Omental fat pad (tissue), 4 donors: ENCODE measurements around the gene COL5A3. TPM values are rescaled to one million over a fixed set of nuclear protein-coding genes. Genes with fewer than 3 reads are reported as not detected.

Experiments used
- ATAC-seq: fragments of 150-250 bp; one replicate; pipeline ENCODE4 v1.9.1; 2016; ENCODE audit warnings: mild to moderate bottlenecking, moderate library complexity; ENCODE audit not compliant: low FRiP score
- DNase-seq: peaks from one replicate; pipeline ENCODE4 v3.0.0-alpha.2; 2019; ENCODE audit warnings: low spot score
- total RNA-seq, 4 donors: library from RNA; depleted of rRNA; stranded (reverse); fragments of >200 nt; gene quantifications; one replicate each; pipeline ENCODE4 v1.1.0, GENCODE V29; 2016
- TF ChIP-seq, protein P1 (sequence below), 3 donors: fragments of 450-650 bp; IDR thresholded peaks; one replicate each; pipeline ENCODE4 v1.5.1; 2016 to 2017; ENCODE audit warnings: antibody characterized with exemption in 3 of 3, mild to moderate bottlenecking in 3 of 3, moderate library complexity in 2 of 3

Gene COL5A3
- total RNA-seq, 4 donors from 2014 or later: 11.5 to 74.1 (median 25.0) TPM

- DNase-seq (no peak), ATAC-seq (no peak)
- TF ChIP-seq, protein P1, sequence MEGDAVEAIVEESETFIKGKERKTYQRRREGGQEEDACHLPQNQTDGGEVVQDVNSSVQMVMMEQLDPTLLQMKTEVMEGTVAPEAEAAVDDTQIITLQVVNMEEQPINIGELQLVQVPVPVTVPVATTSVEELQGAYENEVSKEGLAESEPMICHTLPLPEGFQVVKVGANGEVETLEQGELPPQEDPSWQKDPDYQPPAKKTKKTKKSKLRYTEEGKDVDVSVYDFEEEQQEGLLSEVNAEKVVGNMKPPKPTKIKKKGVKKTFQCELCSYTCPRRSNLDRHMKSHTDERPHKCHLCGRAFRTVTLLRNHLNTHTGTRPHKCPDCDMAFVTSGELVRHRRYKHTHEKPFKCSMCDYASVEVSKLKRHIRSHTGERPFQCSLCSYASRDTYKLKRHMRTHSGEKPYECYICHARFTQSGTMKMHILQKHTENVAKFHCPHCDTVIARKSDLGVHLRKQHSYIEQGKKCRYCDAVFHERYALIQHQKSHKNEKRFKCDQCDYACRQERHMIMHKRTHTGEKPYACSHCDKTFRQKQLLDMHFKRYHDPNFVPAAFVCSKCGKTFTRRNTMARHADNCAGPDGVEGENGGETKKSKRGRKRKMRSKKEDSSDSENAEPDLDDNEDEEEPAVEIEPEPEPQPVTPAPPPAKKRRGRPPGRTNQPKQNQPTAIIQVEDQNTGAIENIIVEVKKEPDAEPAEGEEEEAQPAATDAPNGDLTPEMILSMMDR (IDR thresholded peaks at IDR 0.05): no peak
Observed at GRCh38 chr19:9940778-9941177, 69.5 kb downstream of the COL5A3 start.

DNA sequence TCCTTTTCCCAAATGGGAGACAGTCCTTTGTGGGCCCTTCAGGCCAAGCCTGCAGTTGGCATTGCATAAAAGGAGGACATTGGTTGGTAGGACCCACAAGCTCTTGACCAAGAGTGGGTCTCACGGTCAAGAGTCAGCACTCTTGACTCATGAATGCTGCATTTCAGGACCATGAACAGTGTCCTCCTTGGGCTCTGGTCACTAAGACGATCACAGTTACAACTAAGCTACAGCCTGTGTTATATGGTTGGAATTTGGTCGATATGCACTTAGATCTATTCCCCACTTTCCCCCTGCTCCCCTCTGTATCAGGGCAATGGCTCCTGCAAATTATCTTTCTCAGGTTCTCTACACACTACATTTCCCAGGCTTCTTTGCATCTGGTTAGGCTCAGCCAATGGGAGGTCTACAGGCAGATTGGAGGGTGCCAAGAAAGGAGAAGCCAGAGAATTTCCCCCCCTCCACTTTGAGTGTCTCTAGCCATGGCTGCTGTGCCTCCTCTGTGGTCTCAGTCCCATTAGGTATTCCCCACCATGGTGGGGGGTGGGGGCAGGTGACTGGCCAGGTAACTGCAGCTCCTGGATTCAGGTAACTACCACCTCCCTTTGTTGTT, 70.9 kb downstream of the COL5A3 start:
- TF ChIP-seq, protein P1 (IDR thresholded peaks at IDR 0.05): no peak
- ATAC-seq: no peak

DNA sequence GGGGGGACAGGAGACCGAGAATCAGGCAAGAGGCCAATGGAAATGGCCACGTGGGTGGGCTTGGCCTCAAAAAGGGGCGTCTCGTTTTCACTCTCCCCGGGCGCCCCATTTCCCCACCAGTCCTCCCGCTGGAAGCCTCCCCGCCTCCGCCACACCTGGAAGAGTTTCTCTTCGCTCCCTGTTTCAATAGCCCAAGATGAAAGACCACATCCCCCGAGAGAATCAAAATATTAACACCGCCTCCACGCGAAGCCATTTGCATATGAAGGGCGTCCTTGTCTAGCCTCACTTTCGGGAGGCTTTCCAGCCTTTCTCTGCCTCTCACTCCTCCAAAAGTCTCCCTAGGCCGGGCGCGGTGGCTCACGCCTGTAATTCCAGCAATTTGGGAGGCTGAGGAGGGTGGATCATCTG, 73.3 kb downstream of the COL5A3 start:
- TF ChIP-seq, protein P1 (IDR thresholded peaks at IDR 0.05): no peak
- no peak for DNase-seq
- no peak for ATAC-seq

More for the DNA sequence above, 70.9 kb downstream of the COL5A3 start:
- no peak for DNase-seq

- TF ChIP-seq, protein P1 (IDR thresholded peaks at IDR 0.05): no peak
- DNase-seq (no peak), ATAC-seq (no peak)
Observed at GRCh38 chr19:9936326-9937000, 73.8 kb downstream of the COL5A3 start, which contains the start of gene OLFM2. TSS of gene OLFM2 (minus strand) at chr19:9936515. CDS start at chr19:9936366, 149 bp downstream.

- ATAC-seq (peak; percentile 33), DNase-seq (no peak)
- TF ChIP-seq, protein P1 (IDR thresholded peaks at IDR 0.05): no peak
Observed at GRCh38 chr19:9935506-9936325, 74.6 kb downstream of the COL5A3 start.

GRCh38 chr19:9934132-9934950, 76.0 kb downstream of the COL5A3 start:
- ATAC-seq: peak; percentile 69
- peak; percentile 76 for DNase-seq
- TF ChIP-seq, protein P1 (IDR thresholded peaks at IDR 0.05): peak in 2 of 3 donors; percentile 70 to 82
